ENCODE data around the gene NTM. TPM values are rescaled to one million over a fixed set of nuclear protein-coding genes. Genes with fewer than 3 reads are reported as not detected.

The NTM gene
- total RNA-seq, 1 experiment from 2014 or later: 16.4 TPM

DNA sequence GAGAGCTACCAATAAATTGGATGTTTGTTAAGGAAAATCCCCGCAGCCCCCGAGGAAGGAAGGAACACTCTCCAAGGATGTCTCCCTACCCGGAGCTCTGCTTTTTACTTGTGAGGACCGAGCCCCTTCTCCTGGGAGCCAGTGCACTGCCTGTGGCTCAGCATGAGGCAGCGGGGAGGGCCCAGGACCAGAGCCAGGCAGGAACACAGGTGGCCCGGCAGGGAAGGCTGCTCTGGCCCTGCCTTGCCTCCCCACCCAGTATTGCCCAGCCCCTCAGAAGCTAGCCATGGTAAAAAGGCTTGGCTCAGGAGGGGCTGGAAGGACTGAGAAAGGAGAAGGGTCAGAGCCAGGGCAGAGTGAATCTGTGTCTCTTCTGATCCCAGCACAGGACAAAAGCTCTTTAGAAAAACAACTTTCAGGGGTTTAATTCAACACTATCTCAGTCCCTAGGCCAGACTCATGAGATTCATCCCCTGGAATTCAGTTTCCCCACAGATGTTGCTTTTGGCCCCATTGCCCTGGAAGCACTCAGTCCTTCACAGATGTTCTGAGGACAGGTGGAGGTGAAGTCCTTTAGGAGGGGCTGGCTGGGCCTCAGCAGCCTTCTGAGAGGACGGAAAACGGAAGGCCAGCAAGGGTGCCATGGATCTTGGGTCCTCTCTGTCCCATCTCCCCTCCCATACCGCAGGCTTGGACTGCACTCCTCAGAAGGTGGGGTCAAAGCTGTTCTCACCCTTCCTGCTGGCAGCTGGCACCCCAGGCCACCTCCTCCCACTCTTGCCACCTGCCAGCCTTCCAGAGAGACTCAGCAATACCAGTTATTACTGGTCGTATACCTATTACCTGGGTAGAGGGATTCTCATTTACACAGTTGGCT, 318.9 kb downstream of the NTM start:
- H3K36me3 Mint-ChIP-seq: no peaks in the 10 kb centered on the region
- H3K27me3 Mint-ChIP-seq (ENCODE audit: low read depth): peaks cover 35% of the 10 kb centered on the region
- H3K27ac Mint-ChIP-seq: no peak overlapping the region
- no peak for TF ChIP-seq ELF4 (CRISPR knock-in tag; IDR thresholded peaks at IDR 0.05; ENCODE audit: low read depth)
- TF ChIP-seq FOXK1 (CRISPR knock-in tag; IDR thresholded peaks at IDR 0.05): no peak
- TF ChIP-seq SMAD3 (CRISPR knock-in tag; IDR thresholded peaks at IDR 0.05; ENCODE audit: borderline replicate concordance): no peak
- TF ChIP-seq ETV6 (CRISPR knock-in tag; IDR thresholded peaks at IDR 0.05): no peak
- H3K4me1 Mint-ChIP-seq: peaks cover 4% of the 10 kb centered on the region
- ChIA-PET CTCF (interaction anchor here (0.6 to 3.0 kb wide), 23 partner anchors 11 to 574 kb away, joined by 3 to 23 read pairs (median 4); no protein-coding TSS in a partner anchor), POLR2A (no interaction called here)
- no peaks in the 10 kb centered on the region for H3K9me3 Mint-ChIP-seq
- DNase-seq (ENCODE audit: low spot score) (no peak), ATAC-seq (no peak)
- H3K4me3 Mint-ChIP-seq: no peak overlapping the region

DNA sequence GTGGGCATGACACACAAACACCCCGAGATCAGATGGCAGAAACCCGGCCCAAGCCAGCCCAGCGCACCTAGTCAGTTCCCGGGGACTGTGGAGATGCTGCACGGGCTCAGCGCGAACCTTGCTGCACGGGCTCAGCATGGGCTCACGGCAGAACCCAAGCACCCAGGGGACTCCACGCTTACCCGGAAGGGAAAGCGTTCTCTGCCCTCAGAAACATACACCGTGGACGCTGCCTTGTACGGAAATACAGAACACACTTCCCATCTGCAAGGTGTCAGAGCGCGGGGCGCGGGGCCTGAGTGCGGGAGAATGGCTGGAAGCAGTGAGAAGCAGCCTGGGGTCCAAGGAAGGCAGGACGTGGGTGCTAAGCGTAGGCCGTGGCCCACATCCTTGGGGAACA, 319.9 kb downstream of the NTM start:
- no peak for ATAC-seq
- H3K4me3 Mint-ChIP-seq: no peak overlapping the region
- H3K9me3 Mint-ChIP-seq: no peaks in the 10 kb centered on the region
- ChIA-PET POLR2A (no interaction called here), CTCF (interaction anchor here (1.2 to 3.0 kb wide), 3 partner anchors 16 to 436 kb away, joined by 5 to 22 read pairs (median 15); no protein-coding TSS in a partner anchor)
- DNase-seq (ENCODE audit: low spot score): no peak
- no peaks in the 10 kb centered on the region for H3K36me3 Mint-ChIP-seq
- no peak overlapping the region for H3K27ac Mint-ChIP-seq
- peaks cover 43% of the 10 kb centered on the region for H3K27me3 Mint-ChIP-seq (ENCODE audit: low read depth)
- H3K4me1 Mint-ChIP-seq: peaks cover 9% of the 10 kb centered on the region
- TF ChIP-seq ELF4 (CRISPR knock-in tag; IDR thresholded peaks at IDR 0.05; ENCODE audit: low read depth) (no peak), TEAD1 (CRISPR knock-in tag; IDR thresholded peaks at IDR 0.05) (no peak), MYBL2 (CRISPR knock-in tag; IDR thresholded peaks at IDR 0.05) (no peak), TP53 (CRISPR knock-in tag; IDR thresholded peaks at IDR 0.05) (no peak), CBFB (CRISPR knock-in tag; IDR thresholded peaks at IDR 0.05; ENCODE audit: low read depth) (no peak), ZNF232 (CRISPR knock-in tag; IDR thresholded peaks at IDR 0.05) (no peak)

DNA sequence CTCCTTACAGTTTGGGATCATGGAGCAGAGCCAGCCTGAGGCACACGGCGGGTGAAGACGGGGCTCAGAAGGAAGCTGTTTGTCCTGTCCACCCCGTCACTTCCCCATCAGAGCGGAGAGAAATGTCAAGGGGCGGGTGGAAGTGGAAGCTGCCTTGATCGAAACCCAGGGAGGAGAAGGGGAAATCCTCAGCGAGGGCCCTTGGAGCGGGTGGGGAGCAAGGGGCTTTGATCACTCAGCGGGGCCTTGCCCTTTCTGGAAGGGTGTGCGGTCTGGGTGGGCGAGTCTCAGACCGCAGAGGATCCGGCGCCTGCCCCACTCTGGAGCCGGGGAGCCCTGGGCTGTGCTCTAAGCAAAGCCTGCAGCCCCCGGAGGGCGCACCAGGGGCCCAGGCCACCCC, 320.4 kb downstream of the NTM start:
- DNase-seq (ENCODE audit: low spot score) (no peak), ATAC-seq (no peak)
- Mint-ChIP-seq H3K4me3 (no peak overlapping the region), H3K27ac (no peak overlapping the region), H3K9me3 (no peaks in the 10 kb centered on the region), H3K4me1 (peaks cover 9% of the 10 kb centered on the region), H3K36me3 (no peaks in the 10 kb centered on the region), H3K27me3 (ENCODE audit: low read depth) (peaks cover 48% of the 10 kb centered on the region)
- CTCF ChIA-PET: interaction anchor here (1.0 to 2.0 kb wide), 14 partner anchors 8 to 436 kb away, joined by 3 to 15 read pairs (median 5); no protein-coding TSS in a partner anchor
- POLR2A ChIA-PET: no interaction called here
- TF ChIP-seq USF2 (CRISPR knock-in tag; IDR thresholded peaks at IDR 0.05): no peak
- TF ChIP-seq ZNF263 (CRISPR knock-in tag; IDR thresholded peaks at IDR 0.05; ENCODE audit: low read depth): no peak
- TF ChIP-seq TEAD4 (CRISPR knock-in tag; IDR thresholded peaks at IDR 0.05): no peak
- no peak for TF ChIP-seq PRDM15 (CRISPR knock-in tag; IDR thresholded peaks at IDR 0.05)
- TF ChIP-seq, protein P1, sequence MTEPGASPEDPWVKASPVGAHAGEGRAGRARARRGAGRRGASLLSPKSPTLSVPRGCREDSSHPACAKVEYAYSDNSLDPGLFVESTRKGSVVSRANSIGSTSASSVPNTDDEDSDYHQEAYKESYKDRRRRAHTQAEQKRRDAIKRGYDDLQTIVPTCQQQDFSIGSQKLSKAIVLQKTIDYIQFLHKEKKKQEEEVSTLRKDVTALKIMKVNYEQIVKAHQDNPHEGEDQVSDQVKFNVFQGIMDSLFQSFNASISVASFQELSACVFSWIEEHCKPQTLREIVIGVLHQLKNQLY (CRISPR knock-in tag; IDR thresholded peaks at IDR 0.05): no peak
- TF ChIP-seq, protein P2, sequence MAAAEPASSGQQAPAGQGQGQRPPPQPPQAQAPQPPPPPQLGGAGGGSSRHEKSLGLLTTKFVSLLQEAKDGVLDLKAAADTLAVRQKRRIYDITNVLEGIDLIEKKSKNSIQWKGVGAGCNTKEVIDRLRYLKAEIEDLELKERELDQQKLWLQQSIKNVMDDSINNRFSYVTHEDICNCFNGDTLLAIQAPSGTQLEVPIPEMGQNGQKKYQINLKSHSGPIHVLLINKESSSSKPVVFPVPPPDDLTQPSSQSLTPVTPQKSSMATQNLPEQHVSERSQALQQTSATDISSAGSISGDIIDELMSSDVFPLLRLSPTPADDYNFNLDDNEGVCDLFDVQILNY (CRISPR knock-in tag; IDR thresholded peaks at IDR 0.05): no peak
- no peak for TF ChIP-seq SOX15 (CRISPR knock-in tag; IDR thresholded peaks at IDR 0.05)
- no peak for TF ChIP-seq NFATC4 (CRISPR knock-in tag; IDR thresholded peaks at IDR 0.05)
- TF ChIP-seq, protein P3, sequence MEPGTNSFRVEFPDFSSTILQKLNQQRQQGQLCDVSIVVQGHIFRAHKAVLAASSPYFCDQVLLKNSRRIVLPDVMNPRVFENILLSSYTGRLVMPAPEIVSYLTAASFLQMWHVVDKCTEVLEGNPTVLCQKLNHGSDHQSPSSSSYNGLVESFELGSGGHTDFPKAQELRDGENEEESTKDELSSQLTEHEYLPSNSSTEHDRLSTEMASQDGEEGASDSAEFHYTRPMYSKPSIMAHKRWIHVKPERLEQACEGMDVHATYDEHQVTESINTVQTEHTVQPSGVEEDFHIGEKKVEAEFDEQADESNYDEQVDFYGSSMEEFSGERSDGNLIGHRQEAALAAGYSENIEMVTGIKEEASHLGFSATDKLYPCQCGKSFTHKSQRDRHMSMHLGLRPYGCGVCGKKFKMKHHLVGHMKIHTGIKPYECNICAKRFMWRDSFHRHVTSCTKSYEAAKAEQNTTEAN (CRISPR knock-in tag; IDR thresholded peaks at IDR 0.05): no peak
- no peak for TF ChIP-seq HMGXB4 (CRISPR knock-in tag; IDR thresholded peaks at IDR 0.05)
- no peak for TF ChIP-seq EMX1 (CRISPR knock-in tag; IDR thresholded peaks at IDR 0.05)
- no peak for TF ChIP-seq ETV6 (CRISPR knock-in tag; IDR thresholded peaks at IDR 0.05)
